ENCODE data around the gene LTBP2. TPM values are rescaled to one million over a fixed set of nuclear protein-coding genes. Genes with fewer than 3 reads are reported as not detected.

The LTBP2 gene
- total and polyA plus RNA-seq, 2 of the 13 experiments (the other 11 are each of a cell fraction or from before 2014, with no cell fraction given), result 0.20 to 0.41 TPM

DNA sequence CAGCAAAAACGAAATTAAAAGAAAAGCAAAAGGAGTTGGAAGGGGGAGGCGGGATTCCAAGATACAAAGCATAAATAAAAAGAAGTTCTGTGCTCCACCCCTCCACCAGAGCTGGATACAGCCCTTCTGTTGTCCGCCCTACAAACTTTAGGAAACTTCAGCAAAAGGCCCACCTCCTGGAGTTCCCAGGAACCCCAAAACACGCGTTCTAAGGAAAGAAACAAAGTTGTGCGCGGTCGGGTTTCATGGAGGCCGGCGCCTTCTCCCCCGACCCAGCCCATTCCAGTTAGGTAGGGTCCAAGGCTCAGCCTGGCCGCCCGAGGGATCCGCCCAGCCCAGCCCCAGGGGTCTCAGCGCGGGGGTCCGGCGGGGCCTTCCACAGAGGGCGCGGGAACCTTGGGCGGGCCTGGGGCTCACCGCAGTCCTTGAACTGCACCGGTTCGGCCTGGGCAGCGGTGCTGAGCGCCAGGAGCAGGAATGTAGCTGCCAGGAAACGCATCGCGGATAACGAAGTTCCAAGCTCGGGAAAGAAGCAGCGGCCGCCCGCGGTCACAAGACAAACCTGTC, 119.2 kb downstream of the LTBP2 start, which contains the start of gene NPC2 (continued):
- TF ChIP-seq HNF4G (IDR thresholded peaks at IDR 0.05; ENCODE audit: borderline replicate concordance, low read depth, low read length), result no peak
- TF ChIP-seq HNF4G (CRISPR knock-in tag; IDR thresholded peaks at IDR 0.05; ENCODE audit: borderline replicate concordance, low read depth), result no peak
- TF ChIP-seq YEATS4 (CRISPR knock-in tag; IDR thresholded peaks at IDR 0.05; ENCODE audit: borderline replicate concordance), result 0 out of 2 replicates have a peak, but pooled peaks have one; percentile 49
- no peak for TF ChIP-seq TOPORS (CRISPR knock-in tag; IDR thresholded peaks at IDR 0.05)
- TF ChIP-seq PITX1 (CRISPR knock-in tag; IDR thresholded peaks at IDR 0.05), result no peak
- peak; percentile 60; the same call in 1 of the 2 replicates for TF ChIP-seq HOXD1 (CRISPR knock-in tag; IDR thresholded peaks at IDR 0.05)
- no peak for TF ChIP-seq MTF1 (CRISPR knock-in tag; IDR thresholded peaks at IDR 0.05)
- TF ChIP-seq ZNF768 (CRISPR knock-in tag; IDR thresholded peaks at IDR 0.05), result peak; percentile 51; the same call in 1 of the 2 replicates
- peak; percentile 63; the same call in 1 of the 2 replicates for TF ChIP-seq ZNF343 (CRISPR knock-in tag; IDR thresholded peaks at IDR 0.05)
- TF ChIP-seq, protein P1, sequence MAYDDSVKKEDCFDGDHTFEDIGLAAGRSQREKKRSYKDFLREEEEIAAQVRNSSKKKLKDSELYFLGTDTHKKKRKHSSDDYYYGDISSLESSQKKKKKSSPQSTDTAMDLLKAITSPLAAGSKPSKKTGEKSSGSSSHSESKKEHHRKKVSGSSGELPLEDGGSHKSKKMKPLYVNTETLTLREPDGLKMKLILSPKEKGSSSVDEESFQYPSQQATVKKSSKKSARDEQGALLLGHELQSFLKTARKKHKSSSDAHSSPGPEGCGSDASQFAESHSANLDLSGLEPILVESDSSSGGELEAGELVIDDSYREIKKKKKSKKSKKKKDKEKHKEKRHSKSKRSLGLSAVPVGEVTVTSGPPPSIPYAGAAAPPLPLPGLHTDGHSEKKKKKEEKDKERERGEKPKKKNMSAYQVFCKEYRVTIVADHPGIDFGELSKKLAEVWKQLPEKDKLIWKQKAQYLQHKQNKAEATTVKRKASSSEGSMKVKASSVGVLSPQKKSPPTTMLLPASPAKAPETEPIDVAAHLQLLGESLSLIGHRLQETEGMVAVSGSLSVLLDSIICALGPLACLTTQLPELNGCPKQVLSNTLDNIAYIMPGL (CRISPR knock-in tag; IDR thresholded peaks at IDR 0.05; ENCODE audit: borderline replicate concordance in 1 of 2, low read depth in 1 of 2), result no peak
- TF ChIP-seq HOXA5 (CRISPR knock-in tag; IDR thresholded peaks at IDR 0.05), result peak; percentile 57; the same call in 1 of the 2 replicates
- TF ChIP-seq, protein P2, sequence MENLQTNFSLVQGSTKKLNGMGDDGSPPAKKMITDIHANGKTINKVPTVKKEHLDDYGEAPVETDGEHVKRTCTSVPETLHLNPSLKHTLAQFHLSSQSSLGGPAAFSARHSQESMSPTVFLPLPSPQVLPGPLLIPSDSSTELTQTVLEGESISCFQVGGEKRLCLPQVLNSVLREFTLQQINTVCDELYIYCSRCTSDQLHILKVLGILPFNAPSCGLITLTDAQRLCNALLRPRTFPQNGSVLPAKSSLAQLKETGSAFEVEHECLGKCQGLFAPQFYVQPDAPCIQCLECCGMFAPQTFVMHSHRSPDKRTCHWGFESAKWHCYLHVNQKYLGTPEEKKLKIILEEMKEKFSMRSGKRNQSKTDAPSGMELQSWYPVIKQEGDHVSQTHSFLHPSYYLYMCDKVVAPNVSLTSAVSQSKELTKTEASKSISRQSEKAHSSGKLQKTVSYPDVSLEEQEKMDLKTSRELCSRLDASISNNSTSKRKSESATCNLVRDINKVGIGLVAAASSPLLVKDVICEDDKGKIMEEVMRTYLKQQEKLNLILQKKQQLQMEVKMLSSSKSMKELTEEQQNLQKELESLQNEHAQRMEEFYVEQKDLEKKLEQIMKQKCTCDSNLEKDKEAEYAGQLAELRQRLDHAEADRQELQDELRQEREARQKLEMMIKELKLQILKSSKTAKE (CRISPR knock-in tag; IDR thresholded peaks at IDR 0.05; ENCODE audit: borderline replicate concordance), result no peak
- TF ChIP-seq, protein P3, sequence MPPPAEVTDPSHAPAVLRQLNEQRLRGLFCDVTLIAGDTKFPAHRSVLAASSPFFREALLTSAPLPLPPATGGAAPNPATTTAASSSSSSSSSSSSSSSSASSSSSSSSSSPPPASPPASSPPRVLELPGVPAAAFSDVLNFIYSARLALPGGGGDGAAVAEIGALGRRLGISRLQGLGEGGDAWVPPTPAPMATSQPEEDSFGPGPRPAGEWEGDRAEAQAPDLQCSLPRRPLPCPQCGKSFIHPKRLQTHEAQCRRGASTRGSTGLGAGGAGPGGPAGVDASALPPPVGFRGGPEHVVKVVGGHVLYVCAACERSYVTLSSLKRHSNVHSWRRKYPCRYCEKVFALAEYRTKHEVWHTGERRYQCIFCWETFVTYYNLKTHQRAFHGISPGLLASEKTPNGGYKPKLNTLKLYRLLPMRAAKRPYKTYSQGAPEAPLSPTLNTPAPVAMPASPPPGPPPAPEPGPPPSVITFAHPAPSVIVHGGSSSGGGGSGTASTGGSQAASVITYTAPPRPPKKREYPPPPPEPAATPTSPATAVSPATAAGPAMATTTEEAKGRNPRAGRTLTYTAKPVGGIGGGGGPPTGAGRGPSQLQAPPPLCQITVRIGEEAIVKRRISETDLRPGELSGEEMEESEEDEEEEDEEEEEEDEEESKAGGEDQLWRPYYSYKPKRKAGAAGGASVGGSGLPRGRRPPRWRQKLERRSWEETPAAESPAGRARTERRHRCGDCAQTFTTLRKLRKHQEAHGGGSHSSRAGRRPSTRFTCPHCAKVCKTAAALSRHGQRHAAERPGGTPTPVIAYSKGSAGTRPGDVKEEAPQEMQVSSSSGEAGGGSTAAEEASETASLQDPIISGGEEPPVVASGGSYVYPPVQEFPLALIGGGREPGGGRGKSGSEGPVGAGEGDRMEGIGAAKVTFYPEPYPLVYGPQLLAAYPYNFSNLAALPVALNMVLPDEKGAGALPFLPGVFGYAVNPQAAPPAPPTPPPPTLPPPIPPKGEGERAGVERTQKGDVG (CRISPR knock-in tag; IDR thresholded peaks at IDR 0.05; ENCODE audit: borderline replicate concordance), result no peak
- 0 out of 2 replicates have a peak, but pooled peaks have one; percentile 55 for TF ChIP-seq TSC22D2 (CRISPR knock-in tag; IDR thresholded peaks at IDR 0.05; ENCODE audit: borderline replicate concordance)
- TF ChIP-seq, protein P4, sequence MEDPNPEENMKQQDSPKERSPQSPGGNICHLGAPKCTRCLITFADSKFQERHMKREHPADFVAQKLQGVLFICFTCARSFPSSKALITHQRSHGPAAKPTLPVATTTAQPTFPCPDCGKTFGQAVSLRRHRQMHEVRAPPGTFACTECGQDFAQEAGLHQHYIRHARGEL (CRISPR knock-in tag; IDR thresholded peaks at IDR 0.05), result no peak
- TF ChIP-seq, protein P5, sequence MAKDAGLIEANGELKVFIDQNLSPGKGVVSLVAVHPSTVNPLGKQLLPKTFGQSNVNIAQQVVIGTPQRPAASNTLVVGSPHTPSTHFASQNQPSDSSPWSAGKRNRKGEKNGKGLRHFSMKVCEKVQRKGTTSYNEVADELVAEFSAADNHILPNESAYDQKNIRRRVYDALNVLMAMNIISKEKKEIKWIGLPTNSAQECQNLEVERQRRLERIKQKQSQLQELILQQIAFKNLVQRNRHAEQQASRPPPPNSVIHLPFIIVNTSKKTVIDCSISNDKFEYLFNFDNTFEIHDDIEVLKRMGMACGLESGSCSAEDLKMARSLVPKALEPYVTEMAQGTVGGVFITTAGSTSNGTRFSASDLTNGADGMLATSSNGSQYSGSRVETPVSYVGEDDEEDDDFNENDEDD (CRISPR knock-in tag; IDR thresholded peaks at IDR 0.05; ENCODE audit: borderline replicate concordance), result no peak
- no peak for TF ChIP-seq GATAD1 (CRISPR knock-in tag; IDR thresholded peaks at IDR 0.05)
- TF ChIP-seq, protein P6, sequence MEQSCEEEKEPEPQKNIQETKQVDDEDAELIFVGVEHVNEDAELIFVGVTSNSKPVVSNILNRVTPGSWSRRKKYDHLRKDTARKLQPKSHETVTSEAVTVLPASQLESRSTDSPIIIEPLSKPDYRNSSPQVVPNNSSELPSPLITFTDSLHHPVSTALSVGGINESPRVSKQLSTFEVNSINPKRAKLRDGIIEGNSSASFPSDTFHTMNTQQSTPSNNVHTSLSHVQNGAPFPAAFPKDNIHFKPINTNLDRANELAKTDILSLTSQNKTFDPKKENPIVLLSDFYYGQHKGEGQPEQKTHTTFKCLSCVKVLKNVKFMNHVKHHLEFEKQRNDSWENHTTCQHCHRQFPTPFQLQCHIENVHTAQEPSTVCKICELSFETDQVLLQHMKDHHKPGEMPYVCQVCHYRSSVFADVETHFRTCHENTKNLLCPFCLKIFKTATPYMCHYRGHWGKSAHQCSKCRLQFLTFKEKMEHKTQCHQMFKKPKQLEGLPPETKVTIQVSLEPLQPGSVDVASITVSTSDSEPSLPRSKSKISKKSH (CRISPR knock-in tag; IDR thresholded peaks at IDR 0.05; ENCODE audit: borderline replicate concordance), result no peak

Measured in HepG2 (cell line).